Measurements from ENCODE around the gene FAM162A.
"Not testable (repeated sequence)": the region's sequence is repeated elsewhere in the genome, so short reads cannot be mapped to it uniquely, and the experiment has no call there.

FAM162A gene

DNA sequence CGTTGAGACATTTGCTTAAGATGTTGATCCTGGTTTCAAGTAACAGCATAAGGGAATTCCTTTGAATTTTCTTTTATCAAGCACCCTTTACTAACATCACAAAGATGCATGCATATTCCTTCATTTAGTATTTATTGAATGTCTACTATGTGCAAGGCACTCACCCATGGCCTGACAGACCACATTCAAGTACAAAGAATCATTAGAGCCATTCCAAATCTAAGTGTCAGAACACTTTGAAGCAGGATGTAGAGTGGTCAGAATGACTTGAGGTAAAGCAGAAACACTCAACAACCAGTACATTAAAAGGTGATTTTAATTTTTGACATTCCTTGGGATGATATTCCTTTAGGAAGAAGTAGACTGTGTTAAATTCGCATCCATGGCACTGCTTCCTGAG, 37.9 kb downstream of the FAM162A start:
- no peak for DNase-seq (ENCODE audit: low read depth)

DNA sequence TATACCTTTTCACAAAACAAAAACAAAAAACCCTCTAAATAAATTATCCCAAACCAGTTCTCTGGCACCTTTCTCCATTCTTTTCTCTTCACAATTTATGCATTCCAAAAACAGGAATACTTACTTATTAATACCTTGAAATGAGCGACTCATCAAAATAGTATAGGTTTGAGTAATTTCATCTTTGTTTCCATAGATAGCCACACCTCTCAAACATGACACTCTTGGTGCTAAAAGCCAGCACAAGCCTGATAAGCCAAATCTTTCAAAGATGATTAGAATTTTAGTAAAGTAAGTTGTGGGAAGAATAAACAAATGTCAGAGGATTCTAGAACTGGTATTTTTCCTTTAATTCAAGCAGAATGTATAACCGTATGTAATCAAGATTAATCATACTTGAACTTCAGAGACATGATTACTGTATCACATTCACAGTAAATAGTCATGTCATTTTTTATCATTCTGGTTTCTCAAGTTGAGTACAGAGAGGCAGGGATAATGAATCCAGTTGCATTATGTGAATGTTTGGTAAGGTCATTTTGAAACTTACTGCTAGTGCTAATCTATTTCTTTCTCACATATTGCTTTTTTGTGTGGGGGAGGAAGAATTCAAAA, 44.0 kb downstream of the FAM162A start:
- no peak for DNase-seq (ENCODE audit: low read depth)

DNA sequence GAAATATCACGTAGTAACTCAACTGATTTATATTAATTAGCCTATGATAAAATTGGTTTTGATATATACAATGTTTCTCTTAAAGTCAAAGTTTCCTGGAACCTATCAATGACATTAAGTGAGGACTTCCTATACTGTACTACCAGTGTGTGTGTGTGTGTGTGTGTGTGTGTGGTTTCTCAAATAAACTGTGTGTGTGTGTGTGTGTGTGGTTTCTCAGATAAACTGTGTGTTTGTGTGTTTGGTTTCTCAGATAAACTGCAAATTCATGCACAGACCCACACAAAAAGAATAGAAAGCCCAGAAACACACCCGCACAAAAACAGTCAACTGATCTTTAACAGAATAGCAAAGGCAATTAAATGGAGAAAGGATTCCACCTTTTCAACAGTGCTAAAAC, 46.4 kb downstream of the FAM162A start:
- DNase-seq (ENCODE audit: low read depth) = no peak

DNA sequence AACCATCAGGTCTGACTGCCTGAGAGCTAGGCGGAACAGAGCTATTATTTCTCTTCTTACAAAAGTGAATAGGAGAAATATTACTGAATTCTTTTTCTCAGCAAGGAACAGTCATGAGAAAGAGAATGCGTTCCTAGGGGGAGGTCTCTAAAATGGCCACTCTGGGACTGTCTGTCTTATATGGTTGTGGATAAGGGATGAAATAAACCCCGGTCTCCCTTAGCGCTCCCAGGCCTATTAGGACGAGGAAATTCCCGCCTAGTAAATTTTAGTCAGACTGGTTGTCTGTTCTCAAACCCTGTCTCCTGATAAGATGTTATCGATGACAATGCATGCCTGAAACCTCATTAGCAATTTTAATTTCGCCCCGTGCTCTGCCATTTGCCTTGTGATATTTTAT, 52.0 kb downstream of the FAM162A start:
- DNase-seq (ENCODE audit: low read depth) = no peak

DNA sequence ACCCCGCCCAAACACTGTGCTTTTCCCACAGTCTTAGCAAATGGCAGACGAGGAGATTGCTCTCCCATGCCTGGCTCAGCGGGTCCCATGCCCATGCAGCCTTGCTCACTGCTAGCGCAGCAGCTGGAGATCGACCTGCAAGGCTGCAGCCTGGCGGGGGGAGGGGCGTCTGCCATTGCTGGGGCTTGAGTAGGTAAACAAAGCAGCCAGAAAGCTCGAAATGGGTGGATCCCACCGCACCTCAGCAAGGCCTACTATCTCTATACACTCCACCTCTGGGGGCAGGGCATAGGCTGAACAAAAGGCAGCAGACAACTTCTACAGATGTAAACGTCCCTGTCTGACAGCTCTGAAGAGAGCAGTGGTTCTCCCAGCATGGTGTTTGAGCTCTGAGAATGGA, 59.1 kb downstream of the FAM162A start:
- DNase-seq (ENCODE audit: low read depth) = no peak

DNA sequence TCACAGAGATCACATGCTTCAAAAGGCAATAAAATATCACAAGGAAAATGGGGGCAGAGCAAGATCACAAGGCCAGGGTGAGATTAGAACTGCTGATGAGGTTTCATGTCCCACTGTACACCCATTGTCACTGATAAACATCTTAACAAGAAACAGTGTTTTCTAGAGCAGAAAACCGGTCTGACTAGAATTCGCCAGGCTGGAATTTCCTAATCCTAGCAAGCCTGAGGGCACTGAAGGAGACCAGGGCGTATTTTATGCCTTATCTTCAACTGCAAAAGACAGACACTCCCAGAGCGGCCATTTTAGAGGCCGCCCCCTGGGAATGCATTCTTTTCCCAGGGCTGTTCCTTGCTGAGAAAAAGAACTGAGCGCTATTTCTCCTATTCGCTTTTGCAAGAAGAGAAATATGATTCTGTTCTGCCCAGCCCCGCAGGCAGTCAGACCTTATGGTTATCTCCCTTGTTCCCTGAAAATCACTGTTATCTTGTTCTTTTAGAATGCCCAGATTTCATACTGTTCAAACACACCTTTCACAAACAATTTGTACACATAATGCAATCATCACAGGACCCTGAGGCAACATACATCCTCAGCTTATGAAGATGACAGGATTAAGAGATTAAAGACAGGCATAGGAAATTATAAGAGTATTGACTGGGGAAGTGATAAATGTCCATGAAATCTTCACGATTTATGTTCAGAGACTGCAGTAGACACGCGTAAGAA, 59.9 kb downstream of the FAM162A start:
- DNase-seq (ENCODE audit: low read depth) = not testable (repeated sequence)

DNA sequence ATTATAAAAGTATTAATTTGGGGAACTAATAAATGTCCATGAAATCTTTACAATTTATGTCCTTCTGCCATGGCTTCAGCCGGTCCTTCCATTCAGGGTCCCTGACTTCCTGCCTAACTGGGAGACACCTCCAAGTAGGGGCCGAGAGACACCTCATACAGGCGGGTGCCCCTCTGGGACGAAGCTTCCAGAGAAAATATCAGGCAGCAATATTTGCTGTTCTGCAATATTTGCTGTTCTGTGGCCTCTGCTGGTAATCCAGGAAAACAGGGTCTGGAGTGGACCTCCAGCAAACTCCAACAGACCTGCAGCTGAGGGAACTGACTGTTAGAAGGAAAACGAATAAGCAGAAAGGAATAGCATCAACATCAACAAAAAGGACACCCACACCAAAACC, 60.5 kb downstream of the FAM162A start:
- DNase-seq (ENCODE audit: low read depth) = not testable (repeated sequence)

DNA sequence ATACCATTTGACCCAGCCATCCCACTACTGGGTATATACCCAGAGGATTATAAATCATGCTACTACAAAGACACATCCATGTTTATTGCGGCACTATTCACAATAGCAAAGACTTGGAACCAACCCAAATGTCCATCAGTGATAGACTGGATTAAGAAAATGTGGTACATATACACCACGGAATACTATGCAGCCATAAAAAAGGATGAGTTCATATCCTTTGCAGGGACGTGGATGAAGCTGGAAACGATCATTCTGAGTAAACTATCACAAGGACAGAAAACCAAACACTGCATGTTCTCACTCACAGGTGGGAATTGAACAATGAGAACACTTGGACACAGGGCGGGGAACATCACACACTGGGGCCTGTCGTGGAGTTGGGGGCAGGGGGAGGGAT, 64.2 kb downstream of the FAM162A start:
- not testable (repeated sequence) for DNase-seq (ENCODE audit: low read depth)

DNA sequence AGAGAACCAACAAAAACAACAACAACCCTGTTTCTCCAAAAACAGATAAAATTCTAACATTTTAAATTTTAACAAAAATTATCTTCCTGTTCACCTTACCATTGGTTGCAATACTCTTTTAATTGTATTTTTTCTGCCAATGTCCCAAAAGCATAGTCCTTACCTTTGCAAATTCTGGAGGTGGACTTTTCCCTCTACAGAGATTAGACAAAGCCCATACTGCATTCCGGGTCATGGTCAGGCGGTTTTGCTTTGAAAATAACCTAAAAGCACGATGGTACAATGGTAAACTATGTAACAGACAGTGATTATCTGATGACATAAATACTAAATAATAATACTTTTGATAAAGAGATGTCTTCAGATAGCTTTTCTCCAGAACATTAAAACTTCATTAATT, 67.4 kb downstream of the FAM162A start:
- DNase-seq (ENCODE audit: low read depth) = no peak

DNA sequence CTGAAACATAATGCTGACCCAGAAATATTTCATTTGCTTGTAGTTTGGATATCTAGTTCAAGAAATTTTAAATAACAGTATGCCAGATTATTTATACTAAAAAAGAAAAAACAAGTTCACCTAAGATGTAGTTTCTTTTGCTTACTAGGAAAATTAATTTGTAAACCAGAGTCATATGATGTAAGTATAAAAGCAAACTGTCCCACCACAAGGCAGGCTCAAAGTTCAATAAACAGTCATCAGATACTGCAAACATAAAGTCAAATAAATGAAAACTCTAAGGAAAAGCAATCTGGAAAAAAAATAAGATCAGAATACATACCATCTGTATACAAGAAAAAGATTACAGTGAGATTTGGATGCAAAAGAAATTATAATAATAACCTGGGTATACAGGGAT, 72.1 kb downstream of the FAM162A start:
- no peak for DNase-seq (ENCODE audit: low read depth)

DNA sequence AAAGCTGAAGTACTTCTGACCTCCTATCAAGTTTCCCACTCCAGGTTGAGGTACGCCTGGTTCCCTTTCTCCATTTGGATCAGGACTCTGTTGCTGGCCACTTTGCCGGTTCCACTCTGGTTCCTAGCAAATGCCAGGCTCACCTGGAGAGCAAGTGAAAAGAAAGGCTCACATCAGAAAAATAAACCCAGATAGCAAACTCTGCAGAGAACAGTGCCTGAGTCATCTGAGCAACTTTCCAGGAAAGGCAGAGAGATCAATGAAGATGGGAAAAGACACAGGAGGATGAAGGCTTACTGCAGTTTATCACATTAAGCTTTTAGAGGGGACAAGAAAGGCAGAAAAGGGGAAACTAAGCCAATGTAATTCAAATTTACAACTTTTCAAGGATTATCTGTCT, 73.7 kb downstream of the FAM162A start:
- no peak for DNase-seq (ENCODE audit: low read depth)

DNA sequence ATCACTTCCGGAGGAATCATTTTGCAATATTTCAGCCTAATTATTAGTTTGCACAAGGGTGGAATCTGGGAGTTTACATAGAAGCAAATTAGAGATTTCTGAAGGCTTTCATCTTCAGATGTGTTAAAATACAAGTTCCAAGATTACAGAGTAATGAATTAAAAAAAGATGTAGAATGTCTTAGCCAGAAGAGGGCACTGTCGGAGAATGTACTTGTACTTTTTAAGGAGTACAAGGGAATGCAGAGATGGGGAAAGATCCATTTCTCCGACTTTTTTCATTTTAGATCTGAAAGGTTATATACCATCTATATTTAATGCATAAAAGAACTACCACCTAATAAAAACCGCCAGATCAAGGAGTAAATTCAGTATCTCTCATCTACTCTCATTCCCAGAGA, 75.0 kb downstream of the FAM162A start:
- DNase-seq (ENCODE audit: low read depth) = no peak

DNA sequence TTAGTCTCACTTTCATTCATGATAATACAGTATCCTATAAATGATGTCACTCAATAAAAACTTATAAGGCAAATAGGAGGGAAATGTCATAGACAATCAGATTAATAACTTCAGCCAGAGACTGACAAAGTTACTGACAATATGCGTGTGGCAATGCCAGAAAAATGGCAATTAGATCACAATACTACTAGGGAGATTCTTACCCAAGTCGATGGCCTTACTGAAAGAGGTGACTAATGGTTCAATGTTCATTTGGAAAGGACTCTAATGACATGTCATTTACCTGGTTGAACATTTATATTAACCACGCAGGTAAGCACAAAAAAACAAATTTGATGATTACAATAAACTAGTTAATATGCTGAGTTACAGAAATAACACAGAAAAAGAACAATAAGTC, 77.8 kb downstream of the FAM162A start:
- no peak for DNase-seq (ENCODE audit: low read depth)
